ENCODE results near the gene FABP3.

GRCh38 chr1:31348449-31348848, 24.4 kb downstream of the FABP3 start:
- TF ChIP-seq CTCF (IDR thresholded peaks at IDR 0.05; ENCODE audit: low read depth, low read length) (no peak), EZH2phosphoT487 (IDR thresholded peaks at IDR 0.05; ENCODE audit: low read depth) (no peak)
